ENCODE measurements around the gene TIMM10B. TPM values are rescaled to one million over a fixed set of nuclear protein-coding genes. Genes with fewer than 3 reads are reported as not detected.

TIMM10B gene
- total RNA-seq, 1 donor from 2014 or later: 21.7 TPM

DNA sequence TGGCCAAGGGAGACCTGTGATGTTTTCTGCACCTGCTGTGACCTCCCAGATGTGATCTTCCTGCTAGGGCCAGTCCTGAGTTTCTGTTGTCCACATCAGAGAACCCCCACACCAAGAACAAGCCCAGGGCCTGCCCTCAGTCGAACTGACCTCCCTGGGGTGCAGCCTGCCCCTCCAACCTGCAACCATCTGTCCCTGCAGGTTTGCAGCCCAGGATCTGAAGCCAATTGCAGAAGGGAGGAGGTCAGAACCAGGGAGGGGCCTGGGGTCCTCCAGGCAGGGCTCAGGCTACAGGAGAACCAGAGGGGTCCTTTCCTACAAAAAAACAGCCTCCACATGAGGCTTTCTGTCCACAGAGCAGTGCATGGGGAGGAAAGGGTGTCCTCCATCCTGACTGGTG lies 8.4 kb upstream of the TIMM10B start:
- DNase-seq: no peak

DNA sequence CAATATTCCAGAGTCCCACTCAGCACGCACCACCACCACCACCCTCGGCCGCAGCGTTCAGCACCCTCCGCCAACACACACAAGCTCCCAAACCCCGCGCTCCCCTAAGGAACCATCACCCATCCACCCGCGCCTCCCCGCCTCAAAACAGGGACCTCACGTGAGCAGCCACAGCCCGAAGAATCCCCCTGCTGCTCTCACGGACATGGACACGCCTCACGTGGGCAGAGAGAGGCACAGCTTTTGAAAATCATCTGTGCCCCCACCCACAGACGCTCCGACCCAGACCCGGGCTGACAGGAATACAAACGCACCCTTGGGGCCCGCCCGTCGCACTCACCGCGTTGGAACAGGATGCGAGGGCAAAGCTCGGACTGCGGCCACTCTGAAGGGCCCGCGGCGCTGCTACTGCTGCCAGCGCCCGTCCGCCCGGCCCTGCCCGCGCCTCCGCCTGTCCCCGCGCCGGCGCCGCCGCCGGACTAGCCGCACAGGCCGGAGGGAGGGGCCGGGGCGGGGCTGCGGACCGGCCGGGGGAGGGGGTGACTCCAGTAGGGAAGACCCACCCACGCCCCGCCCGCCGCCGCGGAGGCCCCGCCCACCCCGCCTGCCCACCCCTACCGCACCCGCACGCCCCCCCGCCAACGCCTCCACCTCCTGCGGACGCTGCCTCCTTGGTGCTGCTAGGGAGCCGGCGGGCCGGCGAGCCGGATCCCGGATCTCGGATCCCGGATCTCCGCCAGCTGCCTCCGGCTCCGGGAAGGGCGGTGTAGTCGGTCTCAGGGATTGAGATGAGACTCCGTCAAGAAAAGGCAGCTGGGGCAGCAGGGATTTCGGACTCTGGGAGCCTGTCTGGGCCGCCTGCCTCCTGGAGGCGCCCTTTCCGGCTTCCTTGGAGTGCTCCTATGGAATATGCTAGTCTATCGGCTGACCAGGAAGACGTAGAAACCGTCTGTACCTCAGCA lies 7.6 kb upstream of the TIMM10B start, which contains the start of gene TRIM3:
TRIM3 (minus strand) TSS at position 491 of the 962 bp plus-strand sequence. CDS start 8,246 bp downstream, outside the sequence.
- peak; percentile 65 for DNase-seq

DNA sequence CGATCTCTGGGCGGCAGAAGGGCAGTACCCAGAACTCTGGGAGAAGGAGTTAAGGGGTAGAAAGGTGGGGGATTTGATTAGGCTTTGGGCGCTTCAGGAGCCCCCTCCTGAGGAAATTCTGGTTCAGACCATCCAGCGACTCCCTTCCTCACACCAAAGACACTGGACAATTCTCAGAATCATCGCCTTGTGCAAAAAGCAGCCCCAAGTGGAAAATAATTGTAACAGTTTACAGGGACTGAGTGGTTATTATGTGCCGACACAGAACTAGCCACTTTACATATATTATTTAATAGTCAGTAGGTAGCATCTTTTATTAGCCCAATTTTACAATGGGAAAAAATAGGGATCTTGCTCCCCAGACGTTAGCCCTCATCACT lies 6.9 kb upstream of the TIMM10B start:
- DNase-seq: no peak

DNA sequence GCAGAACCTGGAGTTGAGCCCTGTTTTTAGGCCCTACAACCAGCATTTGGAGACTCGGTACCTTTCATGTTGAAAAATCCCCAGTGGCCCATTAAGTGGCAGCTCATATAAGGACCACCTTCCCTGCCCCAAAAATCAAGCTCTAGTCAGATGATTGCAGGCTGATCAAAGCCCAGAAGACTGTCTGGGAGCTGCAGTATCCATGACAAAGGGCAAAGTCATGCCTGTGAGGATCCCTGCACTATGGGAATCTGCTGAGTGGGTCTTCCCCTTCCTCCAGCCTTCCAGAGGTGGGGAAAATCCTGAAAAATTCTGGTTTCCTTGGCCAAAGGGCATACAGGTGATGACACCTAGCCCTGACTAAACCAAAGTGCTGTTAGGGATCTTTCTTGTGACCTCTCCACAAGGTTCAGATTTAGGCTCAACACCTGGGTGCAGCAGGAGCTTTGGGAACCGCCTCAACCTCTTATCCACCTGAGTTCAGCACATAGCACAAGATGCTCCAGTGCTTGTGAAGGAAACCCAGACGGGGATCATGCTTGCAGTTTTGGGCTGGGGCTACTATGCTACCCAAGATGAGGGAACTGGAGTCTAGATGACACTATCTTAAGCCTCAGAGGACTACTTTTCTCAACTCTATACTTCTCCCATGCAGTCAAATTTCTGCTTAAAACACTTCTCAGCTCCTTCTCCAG lies 6.3 kb upstream of the TIMM10B start:
- no peak for DNase-seq

DNA sequence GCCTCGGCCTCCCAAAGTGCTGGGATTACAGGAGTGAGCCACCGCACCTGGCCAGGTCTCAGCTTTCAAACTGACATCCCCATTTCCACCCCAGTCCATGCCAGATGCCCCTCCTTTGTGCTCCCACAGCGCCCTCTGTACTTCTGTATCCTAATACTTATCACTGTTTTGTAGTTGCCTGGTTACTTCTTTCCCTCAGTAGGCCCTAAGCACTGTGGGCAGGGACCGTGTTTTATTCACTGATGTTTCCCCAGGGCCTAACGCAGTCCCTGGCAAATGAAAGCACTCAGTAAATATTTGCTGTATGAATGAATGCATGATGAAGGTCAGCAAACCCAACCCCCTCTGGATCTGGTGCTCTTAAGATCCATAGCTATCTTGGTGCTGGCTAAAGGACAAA lies 5.4 kb upstream of the TIMM10B start:
- no peak for DNase-seq

DNA sequence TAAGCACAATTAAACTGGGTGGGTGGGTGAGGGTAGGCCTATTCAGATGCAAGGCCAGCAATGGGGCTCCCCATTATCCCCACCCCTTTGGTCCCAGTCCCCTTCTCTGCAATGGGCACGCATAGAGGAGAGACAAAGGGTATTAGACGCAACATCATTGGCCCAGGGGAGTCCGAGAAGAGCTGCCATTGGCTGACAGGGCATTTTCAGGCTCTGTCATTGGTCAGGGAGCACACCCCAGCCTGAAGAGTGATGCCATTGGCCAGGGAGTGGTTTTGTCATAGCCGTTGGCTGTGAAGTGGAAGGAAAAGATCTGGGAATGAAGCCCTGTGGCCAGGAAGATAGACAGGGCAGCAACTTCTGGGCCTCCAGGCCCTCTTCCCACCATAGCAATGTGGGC lies 4.7 kb upstream of the TIMM10B start:
- no peak for DNase-seq

DNA sequence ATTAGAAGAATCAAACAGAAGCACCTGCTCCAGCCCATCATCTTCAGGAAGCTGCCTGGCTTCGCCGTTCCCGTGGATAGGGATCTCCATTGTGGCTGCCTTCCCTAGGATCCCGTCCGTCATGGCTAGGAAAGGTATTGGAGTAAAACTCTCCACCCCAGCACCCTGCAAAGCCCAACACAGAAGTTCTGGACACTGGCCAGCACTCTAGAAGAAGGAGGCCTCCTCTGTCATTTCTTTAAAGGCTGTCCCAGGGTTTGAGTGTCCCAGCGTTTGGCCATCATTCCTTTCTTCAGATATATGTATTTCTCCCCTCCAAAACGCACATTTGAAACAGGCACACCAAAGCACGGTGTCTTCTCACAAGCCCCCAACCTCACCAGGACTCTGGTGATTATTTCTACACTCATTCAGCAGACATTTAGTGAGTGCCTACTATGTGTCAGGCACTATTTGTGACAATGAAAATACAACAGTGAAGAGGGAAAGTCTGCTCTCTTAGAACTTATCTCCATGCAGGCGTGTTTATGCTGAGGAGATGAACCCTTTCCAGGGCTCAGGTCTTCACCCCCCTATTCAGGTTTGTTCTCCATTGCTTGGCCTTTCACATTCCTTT lies 894 bp upstream of the TIMM10B start:
- no peak for DNase-seq

DNA sequence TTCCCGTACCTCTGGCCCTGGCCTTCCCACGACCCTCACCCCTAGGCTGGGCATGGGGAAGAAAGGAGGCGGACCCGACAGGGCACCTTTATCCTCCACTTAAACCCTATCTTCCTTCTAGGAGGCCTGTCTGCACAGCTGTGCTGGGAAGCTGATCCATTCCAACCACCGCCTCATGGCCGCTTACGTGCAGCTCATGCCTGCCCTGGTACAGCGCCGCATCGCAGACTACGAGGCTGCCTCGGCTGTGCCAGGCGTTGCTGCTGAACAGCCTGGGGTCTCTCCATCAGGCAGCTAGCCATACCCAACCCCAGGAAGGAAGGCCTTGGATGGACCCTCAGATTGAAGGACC lies 599 bp downstream of the TIMM10B start:
- no peak for DNase-seq

DNA sequence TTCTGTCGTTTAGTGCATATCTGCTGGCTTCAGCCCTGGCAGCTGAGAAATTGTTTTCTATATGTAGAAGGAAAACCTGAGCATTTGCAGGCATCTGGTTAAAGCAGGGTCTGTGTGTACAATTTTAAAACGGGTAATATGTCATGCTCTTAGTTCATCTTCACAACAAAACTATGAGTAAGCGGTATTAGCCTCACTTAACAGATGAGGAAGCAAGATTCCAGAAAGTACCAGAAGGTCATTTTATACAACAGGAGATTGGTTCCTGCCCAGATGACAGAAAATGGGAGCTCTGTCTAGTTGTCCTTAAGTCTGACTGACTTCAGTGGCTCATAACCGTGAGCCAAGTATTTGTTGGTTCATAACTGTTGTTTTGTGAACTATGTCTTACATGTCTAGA lies 1.1 kb downstream of the TIMM10B start:
- DNase-seq: no peak

DNA sequence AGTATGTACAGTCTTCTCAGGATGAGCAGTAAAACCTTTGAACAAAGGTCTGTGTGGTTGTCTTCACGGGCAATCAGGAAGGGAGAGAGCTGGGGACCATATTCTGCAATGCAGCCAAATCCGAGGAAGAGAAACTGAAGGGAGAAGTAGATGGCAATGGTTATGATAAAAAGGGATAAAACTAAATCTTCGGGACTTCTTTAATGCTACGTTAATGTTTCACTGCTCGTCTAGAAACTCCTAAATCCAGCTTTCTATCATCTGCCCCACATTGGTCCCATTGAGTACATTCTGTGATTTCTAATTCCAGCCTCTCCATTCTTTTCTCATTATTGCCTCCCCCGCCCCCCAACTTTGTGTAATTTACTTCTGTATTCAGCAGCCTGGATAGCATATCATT lies 1.7 kb downstream of the TIMM10B start:
- no peak for DNase-seq

DNA sequence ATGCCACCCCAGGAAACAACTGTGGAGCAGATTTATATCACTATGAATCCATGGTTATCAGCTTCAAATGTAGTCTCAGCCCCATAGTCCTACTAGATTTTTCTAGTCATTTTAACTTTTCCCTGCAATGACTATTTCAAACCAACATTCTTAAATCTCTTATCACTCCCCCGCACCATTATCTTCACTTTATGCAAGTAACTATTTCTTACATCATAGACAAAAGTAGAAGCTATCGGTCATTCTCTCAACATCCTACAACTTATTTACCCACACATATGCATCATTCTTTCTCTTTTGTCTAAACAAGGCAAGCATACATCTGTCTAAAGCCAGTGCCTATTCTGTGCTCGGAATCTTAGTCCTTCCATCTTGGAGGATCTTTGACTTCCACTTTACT lies 4.4 kb downstream of the TIMM10B start:
- DNase-seq: no peak

DNA sequence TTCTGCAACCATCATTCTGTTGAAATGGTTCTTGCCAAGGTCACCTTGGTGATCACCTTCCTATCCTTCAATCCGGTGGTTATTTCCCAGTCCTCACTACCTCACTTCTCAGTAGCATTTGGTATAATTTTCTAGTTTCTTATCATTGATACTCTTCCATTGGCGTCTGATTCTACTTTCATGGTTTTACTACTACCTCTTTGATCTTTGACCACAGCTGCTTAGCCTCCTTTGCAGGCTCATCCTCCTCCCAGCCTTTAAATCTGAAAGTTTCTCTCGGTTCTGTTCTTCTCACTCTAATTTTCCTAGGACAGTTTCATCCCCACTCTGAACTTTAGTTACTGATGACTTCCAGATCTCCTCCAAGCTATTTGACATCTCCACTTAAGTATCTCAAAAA lies 5.0 kb downstream of the TIMM10B start:
- no peak for DNase-seq

DNA sequence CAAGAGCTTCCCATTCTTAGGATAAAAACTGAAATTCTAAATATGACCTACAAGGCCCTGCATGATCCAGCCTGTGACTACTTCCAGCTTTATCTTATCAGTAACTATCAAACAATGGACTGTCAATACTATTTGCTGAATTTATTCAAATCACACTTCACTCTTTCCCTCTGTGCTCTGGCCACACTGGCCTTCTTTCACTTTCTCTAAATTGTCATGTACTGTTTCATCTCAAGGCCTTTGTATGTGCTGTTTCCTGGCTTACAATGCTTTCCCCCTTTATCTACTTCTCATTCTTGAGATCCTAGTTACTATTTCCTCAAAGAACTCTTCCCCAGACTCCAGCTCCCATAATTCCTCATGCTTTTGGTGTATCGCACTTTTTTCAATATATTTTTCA lies 5.6 kb downstream of the TIMM10B start:
- no peak for DNase-seq

DNA sequence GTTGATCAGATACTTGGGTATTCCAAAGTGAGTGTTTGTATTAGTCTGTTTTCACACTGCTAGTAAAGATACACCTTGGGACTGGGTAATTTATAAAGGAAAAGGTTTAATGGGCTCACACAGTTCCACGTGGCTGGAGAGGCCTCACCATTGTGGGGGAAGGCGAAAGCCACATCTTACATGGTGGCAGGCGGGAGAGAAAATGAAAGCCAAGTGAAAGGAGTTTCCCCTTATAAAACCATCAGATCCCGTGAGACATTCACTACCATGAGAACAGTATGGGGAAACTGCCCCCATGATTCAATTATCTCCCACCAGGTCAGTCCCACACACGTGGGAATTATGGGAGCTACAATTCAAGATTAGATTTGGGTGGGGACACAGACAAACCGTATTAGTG lies 7.0 kb downstream of the TIMM10B start:
- DNase-seq: no peak

DNA sequence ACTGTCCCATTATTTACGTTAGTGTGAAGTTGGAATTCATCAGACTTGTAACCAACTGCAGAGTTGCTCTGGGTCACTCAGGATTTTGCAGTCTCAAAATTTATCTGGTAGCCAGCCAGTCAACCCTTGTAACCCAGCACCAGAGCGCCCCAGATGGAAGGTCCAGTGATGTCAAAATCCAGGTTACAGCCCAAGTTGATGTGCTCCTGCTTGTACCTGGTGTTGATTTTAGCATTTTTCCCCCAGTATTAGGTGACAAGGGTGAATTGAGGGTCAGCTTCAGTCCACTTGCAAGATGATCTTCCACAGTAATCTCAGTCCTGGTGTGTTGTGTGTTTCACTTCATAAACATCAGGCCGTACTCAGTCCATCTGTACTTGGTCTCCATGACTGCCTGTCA lies 7.5 kb downstream of the TIMM10B start:
- no peak for DNase-seq

DNA sequence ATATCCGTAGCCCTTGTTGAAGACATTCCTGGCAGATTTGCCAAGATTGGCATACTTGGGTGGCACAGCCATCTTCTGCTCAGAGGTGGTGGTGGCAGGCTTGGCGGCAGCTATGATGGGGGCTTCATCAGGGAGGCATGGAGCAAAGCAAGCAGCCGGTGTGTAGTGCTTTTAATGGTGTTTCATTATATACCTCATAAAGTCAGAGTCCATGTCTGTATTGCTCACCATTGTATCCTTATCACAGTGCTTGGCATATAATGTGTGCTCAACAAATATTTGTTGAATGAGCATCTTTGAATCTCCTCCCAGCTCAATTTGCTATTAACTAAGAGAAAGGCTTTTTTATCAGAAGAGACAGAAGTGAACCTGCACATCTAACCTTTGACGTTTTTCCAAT lies 8.0 kb downstream of the TIMM10B start:
- DNase-seq: no peak

DNA sequence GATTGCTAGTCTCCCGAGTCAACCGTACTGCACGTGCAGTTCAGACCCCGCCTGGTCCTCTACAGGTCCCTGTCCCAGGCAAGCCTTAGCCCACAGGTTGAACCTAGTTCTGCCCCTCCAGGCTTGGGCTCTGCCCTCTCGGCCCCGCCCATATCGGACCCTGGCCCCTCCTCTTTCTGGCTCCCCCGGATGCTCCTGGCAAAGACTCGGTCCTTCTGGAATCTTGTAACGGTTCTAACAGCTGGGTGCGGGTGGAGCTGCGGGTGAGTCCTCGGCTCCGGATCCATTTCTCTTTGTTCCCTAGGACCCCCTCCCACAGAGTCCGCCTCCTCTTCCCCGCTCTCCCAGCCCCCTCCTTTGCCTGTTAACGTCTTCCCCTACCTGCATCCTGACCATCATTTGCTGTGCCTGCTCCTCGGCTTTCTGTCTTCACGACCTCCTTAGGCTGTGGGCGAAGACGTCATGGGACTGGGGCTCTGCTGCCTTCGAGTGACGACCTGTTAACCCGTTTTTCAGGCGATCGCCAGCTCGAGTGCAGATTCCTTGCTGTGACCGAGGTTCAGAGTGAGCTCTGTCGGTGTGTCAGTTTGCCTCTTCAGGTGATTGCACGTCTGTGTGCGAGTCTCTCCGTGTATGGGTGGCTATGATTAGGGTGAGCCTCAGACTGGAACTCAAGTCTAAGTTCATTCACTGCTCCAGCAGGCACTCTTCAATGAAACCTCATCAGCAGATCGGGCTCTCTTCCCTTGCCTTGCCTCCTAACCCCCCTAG lies 16.0 kb downstream of the TIMM10B start, which contains the start of gene DNHD1:
DNHD1 (plus strand) TSS at position 212 of the 771 bp plus-strand sequence. CDS start 936 bp downstream, outside the sequence.
- no peak for DNase-seq

DNA sequence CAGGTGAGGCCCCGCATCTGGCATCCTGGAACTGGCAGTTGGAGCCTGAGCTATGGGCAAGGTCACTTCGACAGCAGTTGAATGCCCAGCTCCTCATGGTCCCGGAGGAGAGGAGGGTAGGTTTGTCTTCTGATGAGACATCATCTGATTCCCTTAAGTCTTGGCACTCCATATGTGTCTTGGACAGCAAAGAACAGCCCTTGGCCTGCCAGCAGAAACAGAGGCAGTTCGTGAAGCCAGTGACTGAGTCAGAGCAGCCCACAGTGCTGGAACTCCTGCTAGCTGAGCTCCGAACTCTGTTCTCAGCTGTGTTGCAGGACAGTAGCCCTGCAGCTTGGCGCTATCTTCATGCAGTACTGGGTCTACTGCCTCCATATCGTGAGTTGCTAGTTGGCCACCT lies 16.8 kb downstream of the TIMM10B start:
- DNase-seq: no peak

DNA sequence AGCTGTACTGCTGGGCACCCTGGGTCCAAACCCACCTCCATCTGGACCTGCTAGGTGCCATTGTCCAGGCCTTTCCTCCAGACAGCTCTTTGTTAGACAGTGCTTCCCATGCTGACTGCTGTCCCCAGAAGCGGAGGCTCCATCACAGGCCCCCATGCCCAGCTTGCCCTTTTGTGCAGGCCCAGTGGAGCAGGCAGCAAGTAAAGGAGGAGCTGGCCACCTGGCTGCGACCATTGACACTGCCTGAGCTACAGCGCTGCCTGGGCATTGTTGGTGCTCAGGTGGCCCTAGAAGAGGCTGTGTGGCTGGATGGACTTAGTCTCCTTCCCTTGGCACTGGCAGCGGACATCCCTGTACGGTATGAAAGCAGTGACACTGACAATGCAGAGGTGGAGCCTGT lies 17.2 kb downstream of the TIMM10B start:
- no peak for DNase-seq

DNA sequence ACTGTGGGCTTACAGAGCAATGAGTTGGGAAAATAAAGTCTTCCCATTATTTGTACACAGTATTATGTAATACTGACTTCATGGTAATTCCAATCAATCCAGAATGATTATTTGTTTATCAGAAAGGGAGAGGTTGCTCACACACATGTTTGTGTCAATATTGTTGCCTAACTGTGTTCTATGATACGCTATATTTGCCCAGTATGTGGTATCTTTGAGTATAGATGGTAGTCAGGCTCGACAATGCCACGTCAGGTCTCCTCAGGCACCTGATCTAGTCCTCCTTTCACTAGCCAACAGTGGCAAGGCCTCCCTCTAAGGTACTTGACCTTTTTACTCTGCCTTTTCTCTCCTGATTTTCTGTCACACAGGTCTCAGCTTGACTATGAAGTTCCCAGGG lies 21.1 kb downstream of the TIMM10B start:
- no peak for DNase-seq

DNA sequence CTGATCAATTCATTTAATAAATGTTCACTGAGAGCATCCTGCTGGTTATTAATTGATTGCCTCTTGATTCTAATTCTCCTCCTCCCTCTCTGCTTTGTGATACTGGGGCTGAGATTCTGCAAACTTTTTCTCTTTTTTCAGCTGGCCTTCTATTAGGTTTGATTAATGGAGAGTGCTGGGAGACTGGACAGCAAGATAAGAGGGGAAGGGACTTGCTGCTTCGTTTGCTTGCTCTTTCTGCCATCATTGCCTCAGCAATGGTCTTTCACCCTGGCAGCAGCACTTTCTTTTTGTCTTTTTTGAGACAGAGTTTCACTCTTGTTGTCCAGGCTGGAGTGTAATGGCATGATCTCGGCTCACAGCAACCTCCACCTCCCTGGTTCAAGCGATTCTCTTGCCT lies 22.9 kb downstream of the TIMM10B start:
- DNase-seq: no peak

DNA sequence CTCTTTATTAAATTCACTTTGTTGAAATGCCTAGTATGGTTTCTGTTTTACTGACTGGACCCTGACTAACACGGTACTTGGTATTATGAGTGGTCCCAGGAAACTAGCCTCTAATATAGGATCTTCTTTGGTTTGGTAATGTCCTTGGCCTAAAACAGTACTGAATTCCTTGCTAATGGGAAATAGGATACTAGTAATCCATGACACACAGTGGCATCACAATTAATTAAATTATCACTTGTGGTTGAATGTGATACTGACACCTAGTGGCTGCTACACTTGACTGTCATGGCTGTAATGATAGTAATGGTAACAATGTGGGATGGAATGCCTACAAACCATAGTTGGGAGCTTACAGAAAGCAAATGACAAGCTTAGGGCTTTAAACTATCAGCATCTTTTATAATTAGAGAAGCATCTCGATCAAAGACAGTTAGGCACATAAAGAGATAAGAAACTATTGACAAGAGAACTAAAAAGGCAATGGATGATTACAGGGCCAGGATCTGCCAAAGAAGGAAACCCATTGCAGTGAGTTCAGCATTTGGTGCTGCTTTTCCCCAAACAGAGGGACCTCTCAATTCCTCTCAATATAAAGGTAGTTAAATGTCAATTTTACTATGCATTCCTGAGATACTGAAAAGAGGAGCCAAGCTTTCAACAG lies 24.4 kb downstream of the TIMM10B start:
- peak; percentile 18 for DNase-seq

Measured in skin of body (tissue), 2 donors.